ENCODE results near the gene GCA.

Gene GCA, protein sequence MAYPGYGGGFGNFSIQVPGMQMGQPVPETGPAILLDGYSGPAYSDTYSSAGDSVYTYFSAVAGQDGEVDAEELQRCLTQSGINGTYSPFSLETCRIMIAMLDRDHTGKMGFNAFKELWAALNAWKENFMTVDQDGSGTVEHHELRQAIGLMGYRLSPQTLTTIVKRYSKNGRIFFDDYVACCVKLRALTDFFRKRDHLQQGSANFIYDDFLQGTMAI

DNA sequence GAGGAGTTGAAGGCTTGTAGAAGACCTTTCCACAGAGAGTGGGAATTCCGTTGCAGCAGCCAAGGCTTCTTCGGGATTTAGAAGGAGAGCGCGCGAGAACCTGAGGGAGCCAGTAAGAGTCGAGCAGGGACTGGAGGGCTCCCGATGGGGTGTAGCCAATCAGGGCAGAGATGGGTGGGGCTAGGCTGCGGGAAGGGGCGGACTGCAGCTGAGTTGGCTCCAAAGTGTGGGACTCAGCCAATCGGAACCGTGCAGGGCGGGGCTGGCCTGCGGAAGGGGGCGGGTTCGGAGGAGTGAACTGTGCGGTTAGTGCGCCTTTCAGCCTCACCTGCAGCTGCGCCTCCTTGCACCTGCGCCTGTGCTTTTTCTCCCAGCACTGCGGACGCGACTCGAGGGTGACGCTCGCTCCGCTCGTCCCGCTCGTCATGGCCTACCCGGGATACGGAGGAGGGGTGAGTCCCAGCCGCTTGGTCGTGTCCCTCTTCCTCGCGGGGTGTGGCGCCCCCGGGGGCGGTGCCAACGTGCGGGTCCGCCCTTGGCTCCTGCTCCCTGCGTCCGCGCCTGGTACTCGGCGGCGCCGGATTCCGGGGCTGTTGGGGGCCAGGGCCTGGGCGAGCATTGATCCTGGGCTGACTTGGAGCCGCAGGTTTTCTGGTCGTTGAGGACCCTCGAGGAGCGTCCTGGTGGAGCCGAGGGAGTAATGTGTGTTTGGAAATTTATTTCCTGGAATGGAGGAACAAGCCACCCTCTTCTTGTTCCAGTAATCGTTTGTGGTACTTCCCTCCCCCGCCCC is at the start of gene GCA:
Gene GCA (plus strand): TSS at position 309 of the 793 bp plus-strand sequence. CDS start 117 bp downstream, at position 426.
- ATAC-seq, result peak; percentile 100

DNA sequence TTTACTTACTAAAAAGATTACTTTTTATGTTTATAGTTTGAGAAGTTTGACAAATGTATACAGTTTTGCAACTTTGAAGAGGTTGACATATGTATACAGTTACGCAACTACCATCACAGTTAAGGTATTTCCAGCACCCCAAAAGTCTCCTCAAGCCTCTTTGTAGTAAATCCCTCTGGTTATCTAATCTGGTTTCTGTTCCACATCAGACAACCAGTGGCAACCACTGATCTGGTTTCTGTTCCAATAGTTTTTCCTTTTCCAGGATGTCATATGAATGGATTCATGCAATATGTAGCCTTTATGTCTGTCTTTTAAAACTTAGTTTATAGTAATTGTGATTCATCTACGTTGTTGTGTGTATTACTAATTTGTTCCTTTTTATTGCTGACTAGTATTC is 48.9 kb upstream of the GCA start:
- no peak for ATAC-seq

More for the DNA sequence above, at the start of gene GCA:
- peak; percentile 97 for DNase-seq

DNA sequence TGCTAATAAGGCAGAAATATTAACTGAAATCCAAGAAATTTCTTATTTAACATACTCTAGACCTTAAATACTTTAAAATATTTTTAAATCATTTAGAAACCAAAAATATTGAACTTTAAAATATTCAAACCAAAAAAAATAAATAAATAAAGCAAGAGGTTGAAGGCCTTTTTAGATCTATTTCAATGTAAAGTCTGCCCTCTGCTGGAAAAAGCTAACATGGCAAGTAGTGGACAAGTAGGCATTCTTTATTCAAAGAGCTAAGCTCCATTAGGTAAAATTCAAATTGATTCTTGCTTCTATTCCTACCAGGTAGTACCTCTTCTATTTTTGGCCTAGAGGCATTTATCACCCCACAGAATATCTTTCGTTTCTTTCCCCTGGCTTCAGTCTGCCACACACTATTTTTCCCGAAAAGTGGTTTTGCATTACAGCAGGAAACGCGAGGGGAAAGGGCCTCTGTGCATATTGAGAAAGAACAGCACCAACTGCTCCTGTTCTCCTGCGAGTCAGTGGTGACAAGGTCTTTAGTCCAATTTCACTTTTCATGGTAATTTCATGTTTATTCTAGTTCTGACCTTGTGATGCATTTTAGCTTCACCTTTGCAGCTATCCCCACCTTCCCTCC is 45.9 kb upstream of the GCA start:
- DNase-seq, result peak; percentile 65
- ATAC-seq, result no peak

More for the DNA sequence above, 48.9 kb upstream of the GCA start:
- no peak for DNase-seq

DNA sequence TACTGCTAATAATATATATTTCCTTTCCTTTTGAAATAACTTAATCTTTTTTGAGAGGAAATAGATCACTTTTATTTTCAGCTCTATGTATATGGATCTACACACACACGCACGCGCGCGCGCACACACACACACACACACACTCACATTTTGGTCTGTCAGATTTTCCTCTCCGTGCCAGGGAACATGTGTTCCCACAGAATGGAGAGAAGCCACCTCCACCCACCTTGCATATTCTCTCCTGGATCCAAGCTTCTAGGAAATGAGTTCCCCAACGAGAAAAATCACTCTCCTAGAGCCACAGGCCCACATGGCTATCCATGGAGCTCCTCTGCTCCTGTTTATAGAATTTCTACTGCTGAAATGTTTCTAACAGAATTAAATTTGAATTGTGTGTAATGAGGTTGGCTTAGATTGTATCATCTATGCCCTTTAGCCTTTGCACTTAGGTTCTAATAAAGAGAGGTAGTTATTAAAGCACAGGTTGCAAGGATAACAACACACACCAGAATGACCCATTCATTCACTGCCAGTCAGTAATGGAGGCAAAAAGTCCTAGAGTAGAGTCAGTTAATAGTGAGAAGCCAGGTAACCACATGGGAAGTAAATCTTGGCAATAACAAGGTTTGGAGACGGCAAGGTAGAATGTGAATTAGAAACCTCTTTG is 45.1 kb upstream of the GCA start:
- ATAC-seq (no peak), DNase-seq (no peak)

DNA sequence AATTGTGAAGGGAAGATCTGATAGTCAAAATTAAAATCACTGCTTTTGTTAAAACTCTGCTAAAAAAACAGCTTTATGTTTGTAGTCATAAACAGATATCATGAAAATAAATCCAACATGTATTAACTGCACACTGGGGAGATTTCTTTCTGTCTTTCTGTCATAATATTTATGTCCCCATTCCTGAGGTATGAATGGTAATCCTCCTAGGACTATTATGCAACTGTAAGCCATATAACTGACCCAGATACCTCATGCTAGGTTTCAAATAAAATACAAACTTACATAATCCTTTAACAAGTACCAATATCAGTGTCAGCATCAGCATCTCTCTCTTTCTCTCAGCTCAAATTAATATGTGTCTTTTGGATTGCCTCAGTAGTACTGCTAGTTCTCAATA is 43.7 kb upstream of the GCA start:
- ATAC-seq (no peak), DNase-seq (no peak)

DNA sequence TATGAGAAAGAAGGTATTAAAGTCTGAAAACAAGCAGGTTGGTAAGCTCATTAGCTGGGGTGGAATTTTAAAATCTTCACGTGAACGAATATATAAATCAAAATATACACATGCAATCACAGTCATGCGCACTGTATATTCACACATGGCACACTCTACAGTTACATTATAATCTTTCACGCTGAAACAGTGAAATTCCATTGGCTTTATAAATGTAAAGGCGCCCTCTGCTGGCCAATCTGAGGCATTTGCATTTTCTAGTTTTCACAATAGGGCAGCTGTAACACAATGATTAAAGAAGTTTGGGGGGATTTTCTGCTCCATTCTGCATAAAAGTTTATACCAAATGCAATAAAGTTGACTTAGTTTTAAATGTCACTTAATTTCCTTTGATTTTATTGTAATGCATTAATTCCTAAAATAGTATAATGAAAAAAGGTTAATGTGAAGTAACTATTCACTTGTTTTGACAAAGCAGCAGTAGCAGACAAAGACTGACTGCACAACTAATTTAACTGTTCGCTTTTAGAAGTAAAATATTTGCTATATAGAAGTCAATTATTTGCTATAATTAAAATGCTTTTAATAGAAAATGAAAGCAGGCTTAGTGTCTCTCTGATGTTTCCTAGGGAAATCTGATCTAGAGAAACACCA is 42.7 kb upstream of the GCA start:
- ATAC-seq (peak; percentile 85), DNase-seq (peak; percentile 58)

DNA sequence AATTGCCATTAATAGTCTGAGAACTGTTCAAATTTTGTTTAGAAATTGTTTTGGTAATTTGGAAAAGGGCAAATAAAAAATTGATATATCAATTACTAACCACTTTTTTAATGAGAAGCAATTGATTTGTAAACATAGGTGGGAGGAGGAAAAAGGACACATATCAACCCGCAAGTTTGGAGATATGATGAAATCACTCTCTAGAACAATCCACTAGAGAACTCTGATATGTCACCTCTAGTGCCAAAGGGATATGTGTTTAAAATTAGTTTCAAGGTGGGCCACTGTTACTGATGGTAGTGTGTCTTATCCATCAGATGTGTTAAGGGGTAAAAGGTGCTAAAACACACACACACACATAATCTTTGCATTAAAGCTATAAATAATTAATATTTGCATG is 42.1 kb upstream of the GCA start:
- DNase-seq (no peak), ATAC-seq (no peak)

DNA sequence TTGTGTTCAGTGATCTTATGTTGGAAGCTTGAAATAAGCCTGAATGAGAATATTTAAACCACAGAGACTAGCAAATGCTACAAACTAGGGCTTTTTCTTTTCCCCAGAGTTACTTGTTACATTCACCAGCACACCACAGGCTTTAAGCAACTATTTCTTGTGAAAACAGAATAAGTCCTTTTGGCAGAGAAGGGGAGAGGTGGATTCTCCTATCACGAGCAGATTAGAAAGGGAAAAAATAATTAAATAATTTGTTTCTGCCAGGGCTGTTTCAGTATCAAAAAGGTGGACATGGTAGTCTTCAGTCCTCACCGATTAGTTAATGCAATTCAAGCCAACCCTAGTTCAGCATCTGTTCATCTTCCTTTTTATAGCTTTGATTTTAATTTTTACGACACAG is 38.0 kb upstream of the GCA start:
- no peak for DNase-seq
- no peak for ATAC-seq

DNA sequence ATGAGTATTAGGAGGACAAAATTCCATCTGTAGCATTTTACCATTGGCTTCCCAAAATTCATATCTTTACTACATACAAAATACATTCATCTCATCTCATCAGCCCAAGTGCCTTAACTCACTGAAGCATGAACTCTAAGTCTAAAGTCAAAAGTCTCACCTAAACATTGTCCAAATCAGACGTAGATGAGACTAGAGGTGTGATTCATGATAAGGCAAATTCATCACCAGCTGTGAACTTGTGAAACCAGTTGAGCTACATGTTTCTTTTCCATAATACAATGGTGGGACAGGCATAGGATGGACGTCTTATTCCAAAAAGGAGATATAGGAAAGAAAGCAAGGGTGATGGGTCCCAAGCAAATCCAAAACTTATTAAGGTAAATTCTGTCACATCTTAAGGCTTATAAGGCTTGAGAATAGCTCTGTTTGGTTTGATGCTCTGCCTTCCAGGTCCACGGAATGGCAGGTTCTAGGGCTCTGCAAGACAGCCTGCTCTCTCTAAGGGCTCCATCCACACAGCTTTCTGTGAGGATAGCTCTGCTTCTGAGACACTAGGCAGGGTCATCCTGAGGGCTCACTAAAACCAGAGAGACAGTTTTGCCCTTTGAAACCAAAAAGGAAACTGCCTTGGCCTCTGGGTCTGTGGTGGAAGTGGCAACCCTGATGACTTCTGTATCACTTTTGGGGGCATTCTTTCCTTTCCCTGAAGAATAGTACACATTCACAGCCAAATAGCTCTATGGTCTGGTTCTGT is 35.0 kb upstream of the GCA start:
- no peak for DNase-seq
- peak; percentile 63 for ATAC-seq

DNA sequence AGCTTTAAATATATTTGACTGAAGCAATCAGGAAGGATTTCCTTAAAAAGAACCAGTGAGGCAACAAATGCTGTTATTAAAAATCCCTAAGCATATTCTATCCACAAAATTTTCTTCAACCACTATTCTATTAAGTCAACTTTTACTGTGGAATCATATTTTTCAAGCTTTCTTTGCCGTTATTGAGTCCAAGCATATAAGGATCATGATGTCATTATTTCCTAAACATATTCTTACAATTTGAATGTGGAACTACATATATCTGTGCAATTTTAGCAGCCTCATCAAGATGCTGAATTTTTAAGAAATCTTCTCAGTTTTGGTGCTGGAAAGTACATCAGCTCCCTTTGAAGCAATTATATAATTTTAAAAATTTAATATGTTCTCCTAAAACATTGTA is 31.1 kb upstream of the GCA start:
- ATAC-seq (no peak), DNase-seq (no peak)

DNA sequence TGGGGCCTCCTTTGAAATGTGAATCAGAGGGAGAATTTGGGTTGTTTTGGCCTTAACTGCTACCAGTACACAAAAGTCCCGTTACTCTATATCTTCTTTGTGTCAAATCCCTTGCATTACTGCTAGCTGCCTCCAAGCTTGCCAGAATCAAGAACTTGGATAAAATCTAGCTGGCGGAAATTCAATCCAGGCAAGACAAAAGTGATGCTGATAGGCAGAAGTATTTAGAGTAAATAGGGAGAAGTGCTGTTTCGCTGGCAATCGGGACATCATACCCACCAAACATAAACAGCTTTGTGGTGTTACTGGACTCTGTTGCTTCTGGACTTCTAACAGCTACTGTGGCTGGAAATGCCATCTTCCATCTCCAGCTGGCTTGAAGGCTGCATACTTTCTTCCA is 28.0 kb upstream of the GCA start:
- no peak for DNase-seq
- no peak for ATAC-seq

DNA sequence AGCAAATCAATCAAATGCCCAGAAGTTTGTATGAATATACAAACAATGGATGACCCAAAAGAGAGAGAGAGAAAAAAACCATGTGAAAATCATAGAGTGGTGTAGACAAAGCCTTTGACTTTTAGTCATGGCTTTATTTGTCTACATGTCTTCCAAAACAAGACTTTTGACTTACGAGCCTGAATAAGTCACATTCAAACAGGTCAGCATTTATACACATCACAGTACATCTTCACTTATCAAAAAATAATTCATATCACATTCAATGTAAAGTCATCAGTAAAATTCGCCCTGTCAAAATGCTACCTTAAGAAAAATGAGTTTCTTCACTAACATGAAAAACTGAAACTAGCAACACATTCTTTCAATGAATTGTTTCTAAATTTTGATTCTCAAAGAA is 27.3 kb upstream of the GCA start:
- DNase-seq (no peak), ATAC-seq (no peak)

DNA sequence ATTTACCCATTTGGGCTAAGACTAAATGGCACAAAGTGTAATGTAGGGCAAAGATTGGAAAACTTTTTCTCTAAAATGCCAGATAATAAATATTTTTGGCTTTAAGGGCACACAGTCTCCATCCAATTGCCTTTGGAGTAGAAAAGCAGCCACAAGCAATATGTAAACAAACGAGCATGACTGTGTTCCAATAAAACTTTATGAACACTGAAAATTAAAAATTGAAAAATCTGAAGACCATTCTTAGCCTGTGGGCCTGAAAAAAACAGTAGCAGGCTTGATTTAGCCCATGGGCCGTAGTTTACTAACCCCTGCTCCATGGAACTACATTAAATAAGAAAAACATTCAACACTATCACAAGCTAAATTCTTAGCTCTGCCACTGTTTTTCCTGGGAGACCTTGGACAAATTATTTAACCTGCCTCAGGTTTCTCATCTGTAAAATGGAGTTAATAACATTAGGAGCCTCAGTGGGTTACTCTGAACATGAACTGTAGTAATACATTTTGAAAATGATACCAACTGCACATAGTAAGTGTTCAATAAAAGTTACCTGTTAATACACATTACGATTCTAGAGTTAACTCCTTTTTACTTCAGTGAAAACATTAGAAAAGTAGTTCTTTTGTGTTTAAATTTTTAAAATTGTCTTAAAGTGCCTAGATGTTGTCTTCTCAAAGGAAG is 26.7 kb upstream of the GCA start:
- no peak for ATAC-seq
- no peak for DNase-seq

DNA sequence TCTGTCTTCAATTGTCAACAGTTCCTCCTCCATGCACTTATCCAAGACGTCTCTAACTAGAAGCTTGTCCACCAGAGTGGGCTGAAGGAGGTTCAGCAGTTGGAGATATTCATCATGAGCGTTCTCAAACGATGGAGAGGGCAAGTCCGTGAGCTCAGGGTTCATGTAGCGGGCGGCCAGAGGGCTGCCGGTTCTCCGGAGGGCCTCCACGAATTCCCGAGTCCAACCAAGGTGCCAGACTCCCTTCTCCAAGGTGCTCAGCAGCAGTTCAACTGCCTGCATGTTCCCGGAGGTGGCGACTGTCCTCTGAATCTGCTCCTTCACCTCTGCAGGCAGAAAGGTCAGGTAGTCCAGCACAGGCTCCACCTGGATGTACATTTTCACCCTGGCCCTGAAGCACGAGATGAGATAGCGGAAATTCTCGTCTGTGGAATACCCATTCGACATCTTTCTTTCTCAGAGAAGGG is 26.0 kb upstream of the GCA start:
- DNase-seq (peak; percentile 39), ATAC-seq (peak; percentile 16)

DNA sequence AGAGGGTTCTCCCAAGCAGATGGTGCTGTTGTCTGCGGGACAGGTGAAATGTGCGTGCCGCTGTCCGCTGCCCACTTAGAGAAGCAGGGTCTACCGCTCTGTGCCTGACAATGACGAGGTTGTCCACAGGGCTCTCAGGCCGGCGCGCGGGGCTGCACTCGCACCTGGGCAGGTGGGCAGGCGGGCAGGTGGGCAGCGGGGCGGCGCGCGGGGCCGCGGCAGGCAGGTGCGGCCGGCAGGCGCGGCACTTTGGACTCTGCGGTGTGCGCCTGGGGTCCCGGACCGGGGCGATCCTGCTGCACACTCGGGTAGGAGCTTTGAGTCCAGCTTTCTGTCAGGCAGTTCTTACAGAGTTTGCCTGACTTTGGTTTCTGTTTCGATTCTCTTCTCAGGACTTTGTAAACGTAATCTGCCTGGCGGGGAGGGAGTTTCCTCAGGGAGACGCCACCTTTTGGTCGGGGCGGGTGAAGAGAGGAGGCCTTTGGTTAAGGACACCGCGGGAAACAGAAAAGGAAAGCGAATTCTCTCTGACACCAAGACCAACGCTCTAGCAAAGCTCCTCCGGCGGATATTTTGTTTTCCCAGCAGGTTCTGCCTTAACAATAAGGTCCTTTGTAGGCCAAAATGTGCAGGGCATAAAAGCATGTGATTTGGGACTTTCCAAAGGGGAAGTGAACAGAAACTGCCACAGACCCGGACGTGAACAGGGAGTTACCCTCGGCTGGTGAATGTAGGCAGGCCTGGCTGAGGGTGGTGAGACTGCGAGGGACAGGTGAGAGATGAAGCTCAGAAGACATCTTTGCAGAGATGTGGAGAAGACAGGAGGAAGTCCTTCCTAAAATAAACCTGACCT is 25.4 kb upstream of the GCA start, which contains the start of gene IFIH1:
Gene IFIH1 (minus strand): TSS at position 357 of the 853 bp plus-strand sequence. CDS start 377 bp downstream, outside the sequence.
- ATAC-seq (peak; percentile 92), DNase-seq (peak; percentile 74)

DNA sequence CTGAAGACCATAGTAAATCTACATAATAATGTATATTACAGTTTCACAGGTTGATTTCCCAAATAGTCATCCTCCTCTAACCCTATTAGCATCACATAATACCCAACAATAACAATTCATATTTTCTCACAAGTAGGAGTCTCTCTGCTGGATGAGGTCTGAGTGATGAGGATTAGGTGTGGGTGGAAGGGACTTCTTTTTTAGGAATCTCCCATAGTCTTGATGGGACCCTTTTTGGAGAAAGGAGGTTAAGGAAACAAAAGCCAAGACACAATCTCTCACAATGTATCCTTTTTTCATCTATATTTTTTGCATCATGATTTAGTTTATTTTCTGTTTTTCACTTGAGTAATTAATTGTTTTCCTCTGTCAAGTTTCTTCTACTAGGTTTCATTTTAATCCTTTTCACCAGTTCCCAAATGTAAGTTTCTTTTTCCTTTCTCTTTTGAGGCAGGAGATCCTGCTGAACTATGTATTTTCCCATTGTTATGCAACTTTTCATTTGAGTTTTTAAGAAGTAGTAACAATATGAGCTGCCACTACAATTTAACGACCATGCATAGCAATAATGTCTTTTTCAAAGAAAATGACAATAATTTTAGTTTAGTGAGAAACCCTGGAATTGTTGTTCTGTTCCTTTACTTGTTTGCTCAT is 22.9 kb upstream of the GCA start:
- no peak for ATAC-seq

DNA sequence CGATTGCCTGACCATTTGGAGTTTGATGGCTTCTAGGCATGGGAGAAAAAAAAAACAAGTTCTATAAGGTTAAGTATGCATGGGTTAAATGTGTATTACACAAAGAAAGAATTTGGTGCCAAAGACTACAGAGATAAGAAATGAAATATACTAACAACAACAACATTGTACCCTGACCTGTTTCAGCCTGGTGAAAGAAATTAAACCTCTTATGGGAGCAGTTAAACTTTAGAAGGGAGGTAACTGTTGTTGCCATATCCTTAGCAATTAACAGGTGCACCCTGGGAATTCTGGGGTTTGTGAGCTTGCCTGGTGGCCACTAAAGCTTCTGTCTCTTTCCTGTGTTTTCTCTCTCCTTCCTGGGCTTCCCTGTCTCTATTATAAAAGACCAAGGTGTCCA is 19.0 kb upstream of the GCA start:
- no peak for ATAC-seq
- no peak for DNase-seq

More for the DNA sequence above, 22.9 kb upstream of the GCA start:
- no peak for DNase-seq

DNA sequence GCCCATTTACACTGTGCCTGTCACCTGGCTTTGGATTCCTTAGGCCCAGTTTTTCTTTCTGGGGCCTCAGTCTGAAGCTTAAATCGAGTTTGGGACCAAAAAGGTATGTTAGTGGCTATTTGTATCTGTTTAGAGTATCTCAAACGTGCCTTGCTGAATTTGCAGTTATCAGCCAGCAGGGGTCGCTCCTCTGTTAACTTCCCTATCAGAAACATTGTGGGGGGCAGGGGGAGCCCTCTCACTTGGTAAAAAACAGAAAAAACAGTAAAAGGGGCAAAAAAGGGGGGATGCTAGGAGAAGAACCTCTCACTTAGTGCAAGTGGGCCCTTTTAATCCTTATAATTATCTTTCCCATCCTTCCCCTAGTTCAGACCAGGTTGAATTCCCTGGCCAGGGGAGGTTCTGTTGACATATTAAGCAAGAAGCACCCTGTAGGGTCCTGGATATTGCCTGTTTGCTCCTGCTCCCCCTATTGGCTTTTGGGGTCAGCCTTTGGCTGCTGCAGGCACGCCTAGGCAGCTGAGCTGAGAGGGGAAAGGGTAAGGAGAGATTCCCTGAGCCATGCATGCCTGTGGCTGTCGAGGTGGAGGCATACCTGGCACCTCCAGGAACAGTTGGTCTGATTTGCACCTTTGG is 16.7 kb upstream of the GCA start:
- DNase-seq (peak; percentile 37), ATAC-seq (no peak)

DNA sequence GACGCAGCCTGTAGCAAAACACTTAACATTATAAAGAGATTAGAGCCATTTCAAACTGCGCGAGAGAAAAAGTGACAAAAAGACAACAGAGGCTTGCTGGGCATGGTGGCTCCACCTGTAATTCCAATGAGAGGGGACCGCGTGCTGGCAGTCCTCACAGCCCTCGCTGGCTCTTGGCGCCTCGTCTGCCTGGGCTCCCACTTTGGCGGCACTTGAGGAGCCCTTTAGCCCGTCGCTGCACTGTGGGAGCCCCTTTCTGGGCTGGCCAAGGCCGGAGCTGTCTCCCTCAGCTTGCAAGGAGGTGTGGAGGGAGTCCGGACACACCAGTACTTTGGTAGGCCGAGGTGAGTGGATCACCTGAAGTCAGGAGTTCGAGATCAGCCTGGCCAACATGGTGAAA is 16.1 kb upstream of the GCA start:
- no peak for ATAC-seq
- no peak for DNase-seq

Measured in stimulated activated naive CD8-positive, alpha-beta T cell treated with anti-CD3 and anti-CD28 coated beads, Interleukin-15, Interleukin-2, amounts not matched to agents 100 U/mL and 50 U/mL, for 24 hours (primary cell).